Keratinocyte (primary cell): Measurements from ENCODE around the gene USP44. TPM values are rescaled to one million over a fixed set of nuclear protein-coding genes. Genes with fewer than 3 reads are reported as not detected.

ENCODE experiments used
- DNase-seq: peaks from one replicate; pipeline ENCODE4 v3.0.0-alpha.2; 2011; ENCODE audit warnings: low read depth, missing footprints, low spot score
- FAIRE-seq: peaks from 2 replicates; lab custom pipeline; 2011; peaks lifted over from hg19 to GRCh38; lab: Jason Lieb, UNC
- H2AFZ ChIP-seq: 2 replicates; pipeline ENCODE4 v1.6.0; 2012; ENCODE audit warnings: low read length, control low read depth, inconsistent platforms; ENCODE audit not compliant: control insufficient read depth
- H3K27ac ChIP-seq: 2 replicates; pipeline ENCODE4 v1.5.1; 2011; ENCODE audit warnings: low read length; ENCODE audit not compliant: control insufficient read depth, insufficient read depth
- H3K27me3 ChIP-seq: 3 replicates; pipeline ENCODE4 v1.6.0; 2011; ENCODE audit warnings: low read length; ENCODE audit not compliant: control insufficient read depth, insufficient read depth; ENCODE audit errors: extremely low read depth
- H3K36me3 ChIP-seq, 2 experiments: 2 replicates in 1 of 2; 3 replicates in 1 of 2; pipeline ENCODE4 v1.5.1; 2011; ENCODE audit warnings: low read length in 2 of 2, mild to moderate bottlenecking in 1 of 2; ENCODE audit not compliant: control insufficient read depth in 2 of 2, insufficient read depth in 2 of 2; ENCODE audit errors: extremely low read depth in 1 of 2
- H3K4me1 ChIP-seq: 3 replicates; pipeline ENCODE4 v1.5.1; 2011; ENCODE audit warnings: low read length; ENCODE audit not compliant: control insufficient read depth, insufficient read depth; ENCODE audit errors: extremely low read depth
- H3K4me2 ChIP-seq: 3 replicates; pipeline ENCODE4 v1.6.0; 2011; ENCODE audit warnings: low read depth, low read length; ENCODE audit not compliant: control insufficient read depth, insufficient read depth; ENCODE audit errors: extremely low read depth
- H3K4me3 ChIP-seq, 3 experiments: fragments of 200-600 bp in 1 of 3; sonication (generic) in 1 of 3; 2 replicates in 2 of 3; 3 replicates in 1 of 3; pipeline ENCODE4 v1.5.1; 2011 to 2016; ENCODE audit warnings: low read length in 3 of 3, mild to moderate bottlenecking in 3 of 3, control low read depth in 2 of 3, inconsistent platforms in 1 of 3, low read depth in 1 of 3, mixed read lengths in 1 of 3, mixed run types in 1 of 3, moderate library complexity in 1 of 3; ENCODE audit not compliant: control insufficient read depth in 2 of 3, insufficient read depth in 2 of 3; ENCODE audit errors: extremely low read depth in 1 of 3
- H3K79me2 ChIP-seq: 2 replicates; pipeline ENCODE4 v1.6.0; 2012; ENCODE audit warnings: low read length; ENCODE audit not compliant: control insufficient read depth, insufficient read depth
- H3K9ac ChIP-seq: 3 replicates; pipeline ENCODE4 v1.6.0; 2011; ENCODE audit warnings: low read length; ENCODE audit not compliant: control insufficient read depth, insufficient read depth; ENCODE audit errors: extremely low read depth
- H3K9me1 ChIP-seq: 3 replicates; pipeline ENCODE4 v1.6.0; 2011; ENCODE audit warnings: low read length; ENCODE audit not compliant: control insufficient read depth, insufficient read depth; ENCODE audit errors: extremely low read depth
- H3K9me3 ChIP-seq: 2 replicates; pipeline ENCODE4 v1.5.1; 2012; ENCODE audit warnings: low read depth, low read length; ENCODE audit not compliant: control insufficient read depth
- H4K20me1 ChIP-seq: 3 replicates; pipeline ENCODE4 v1.6.0; 2011; ENCODE audit warnings: low read length; ENCODE audit not compliant: control insufficient read depth, insufficient read depth; ENCODE audit errors: extremely low read depth
- EZH2 ChIP-seq: IDR thresholded peaks from one replicate; pipeline ENCODE4 v1.6.1; 2012; ENCODE audit warnings: inconsistent platforms, mild to moderate bottlenecking, low read length, moderate library complexity
- dilution Hi-C: fragments of 300-500 bp; cut with MboI; formaldehyde crosslinking; loops from one replicate; pipeline ENCODE4 v1.7.0; 2020; ENCODE audit warnings: low sequenced_read_pairs; ENCODE audit not compliant: extremely low pct_ligation_motif_present
- polyA plus RNA-seq, 5 experiments: library from polyadenylated mRNA; depleted of rRNA in 3 of 5; stranded (reverse) in 3 of 5; stranded (forward) in 1 of 5; unstranded in 1 of 5; fragments of >200 nt; gene quantifications; 1 replicate in 1 of 5; 2 replicates in 3 of 5; 3 replicates in 1 of 5; pipeline versions ENCODE4 v1.2.1 to v1.2.3, GENCODE V29; 2011 to 2012; ENCODE audit warnings: missing spikeins in 2 of 5, low read depth in 1 of 5, low replicate concordance in 1 of 5
- TF ChIP-seq, protein P1 (sequence below), 3 experiments: IDR thresholded peaks in 1 of 3; conservative IDR thresholded peaks in 1 of 3; optimal IDR thresholded peaks in 1 of 3; 2 replicates in 2 of 3; 3 replicates in 1 of 3; pipeline versions ENCODE3 to v1.5.1; 2011; ENCODE audit warnings: low read length in 3 of 3, mild to moderate bottlenecking in 3 of 3, moderate library complexity in 2 of 3, control low read depth in 1 of 3, inconsistent platforms in 1 of 3; ENCODE audit not compliant: insufficient read depth in 2 of 3; ENCODE audit errors: extremely low read depth in 1 of 3

Gene USP44
- polyA plus RNA-seq, 1 donor (not counting 4 experiments of a cell fraction or from before 2014, with no cell fraction given), result 0.18 TPM

DNA sequence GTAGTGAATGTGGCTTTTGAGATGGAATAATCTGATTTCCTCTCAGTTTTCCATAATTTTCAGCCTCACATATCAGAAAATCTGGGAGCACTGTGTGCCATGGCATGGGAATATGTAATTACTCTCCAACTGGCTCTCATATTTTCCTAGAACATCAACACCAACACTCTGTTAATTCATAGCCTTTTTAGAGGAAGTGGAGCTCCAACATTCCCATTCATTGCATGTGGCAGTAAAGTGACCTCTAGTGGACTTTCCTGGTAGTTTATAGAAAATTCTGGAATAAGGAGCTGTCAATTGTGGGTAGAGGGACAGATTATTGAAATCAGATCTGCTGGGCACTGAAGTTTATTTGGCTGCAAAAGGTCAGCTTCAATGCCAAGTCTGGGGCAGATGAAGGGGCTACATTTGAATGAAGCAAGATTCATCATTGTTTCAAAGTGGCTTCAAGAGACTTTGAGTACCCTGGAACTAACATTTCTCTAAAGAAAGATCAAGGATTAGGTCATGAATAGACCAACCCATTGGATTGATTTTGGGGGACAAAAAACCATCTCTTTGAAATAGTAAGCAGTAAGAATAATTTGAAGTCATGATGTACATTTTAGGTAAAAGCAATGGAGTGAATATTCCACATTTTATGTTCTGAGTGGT, 23.6 kb upstream of the USP44 start:
- Histone ChIP-seq H4K20me1 (no peaks in the 10 kb centered on the region), H3K9me1 (no peaks in the 10 kb centered on the region), H3K36me3 (no peaks in the 10 kb centered on the region), H3K27me3 (peaks cover 4% of the 10 kb centered on the region), H2AFZ (peak overlapping the region; percentile 37), H3K27ac (no peak overlapping the region), H3K4me2 (no peak overlapping the region), H3K4me3 (no peak overlapping the region), H3K9me3 (no peaks in the 10 kb centered on the region), H3K79me2 (no peaks in the 10 kb centered on the region), H3K9ac (no peak overlapping the region), H3K4me1 (no peaks in the 10 kb centered on the region)
- TF ChIP-seq EZH2, result no peak
- TF ChIP-seq, protein P1, sequence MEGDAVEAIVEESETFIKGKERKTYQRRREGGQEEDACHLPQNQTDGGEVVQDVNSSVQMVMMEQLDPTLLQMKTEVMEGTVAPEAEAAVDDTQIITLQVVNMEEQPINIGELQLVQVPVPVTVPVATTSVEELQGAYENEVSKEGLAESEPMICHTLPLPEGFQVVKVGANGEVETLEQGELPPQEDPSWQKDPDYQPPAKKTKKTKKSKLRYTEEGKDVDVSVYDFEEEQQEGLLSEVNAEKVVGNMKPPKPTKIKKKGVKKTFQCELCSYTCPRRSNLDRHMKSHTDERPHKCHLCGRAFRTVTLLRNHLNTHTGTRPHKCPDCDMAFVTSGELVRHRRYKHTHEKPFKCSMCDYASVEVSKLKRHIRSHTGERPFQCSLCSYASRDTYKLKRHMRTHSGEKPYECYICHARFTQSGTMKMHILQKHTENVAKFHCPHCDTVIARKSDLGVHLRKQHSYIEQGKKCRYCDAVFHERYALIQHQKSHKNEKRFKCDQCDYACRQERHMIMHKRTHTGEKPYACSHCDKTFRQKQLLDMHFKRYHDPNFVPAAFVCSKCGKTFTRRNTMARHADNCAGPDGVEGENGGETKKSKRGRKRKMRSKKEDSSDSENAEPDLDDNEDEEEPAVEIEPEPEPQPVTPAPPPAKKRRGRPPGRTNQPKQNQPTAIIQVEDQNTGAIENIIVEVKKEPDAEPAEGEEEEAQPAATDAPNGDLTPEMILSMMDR (optimal IDR thresholded peaks at IDR 0.05 in 1 of 3, IDR thresholded peaks at IDR 0.05 in 1 of 3, conservative IDR thresholded peaks at IDR 0.05 in 1 of 3; ENCODE audit: extremely low read depth in 1 of 3, insufficient read depth in 2 of 3, low read length in 3 of 3), result peak; percentile 18 to 67 (median 59)
- dilution Hi-C loops, result no loop called here
- FAIRE-seq (peak; percentile 5), DNase-seq (no peak)

GRCh38 chr12:95573951-95574576, 22.8 kb upstream of the USP44 start:
- no peak overlapping the region for H3K27ac ChIP-seq
- no peaks in the 10 kb centered on the region for H3K79me2 ChIP-seq
- no peak for TF ChIP-seq EZH2
- TF ChIP-seq, protein P1 (optimal IDR thresholded peaks at IDR 0.05 in 1 of 3, IDR thresholded peaks at IDR 0.05 in 1 of 3, conservative IDR thresholded peaks at IDR 0.05 in 1 of 3; ENCODE audit: extremely low read depth in 1 of 3, insufficient read depth in 2 of 3, low read length in 3 of 3), result no peak
- no peak for DNase-seq
- H4K20me1 ChIP-seq, result no peaks in the 10 kb centered on the region
- no peak for FAIRE-seq
- dilution Hi-C loops, result no loop called here
- no peak overlapping the region for H2AFZ ChIP-seq
- no peaks in the 10 kb centered on the region for H3K9me3 ChIP-seq
- H3K27me3 ChIP-seq, result peaks cover 4% of the 10 kb centered on the region
- H3K4me2 ChIP-seq, result no peak overlapping the region
- H3K4me1 ChIP-seq, result no peaks in the 10 kb centered on the region
- H3K36me3 ChIP-seq, result no peaks in the 10 kb centered on the region
- no peaks in the 10 kb centered on the region for H3K9me1 ChIP-seq
- H3K4me3 ChIP-seq, result no peak overlapping the region
- no peak overlapping the region for H3K9ac ChIP-seq
